ENCODE data around the gene MTCP1. TPM values are rescaled to one million over a fixed set of nuclear protein-coding genes. Genes with fewer than 3 reads are reported as not detected.

The MTCP1 gene
- total and polyA plus RNA-seq, 2 of the 8 experiments (the other 6 are each of a cell fraction or from before 2014, with no cell fraction given) = 1.2 to 12.3 TPM

DNA sequence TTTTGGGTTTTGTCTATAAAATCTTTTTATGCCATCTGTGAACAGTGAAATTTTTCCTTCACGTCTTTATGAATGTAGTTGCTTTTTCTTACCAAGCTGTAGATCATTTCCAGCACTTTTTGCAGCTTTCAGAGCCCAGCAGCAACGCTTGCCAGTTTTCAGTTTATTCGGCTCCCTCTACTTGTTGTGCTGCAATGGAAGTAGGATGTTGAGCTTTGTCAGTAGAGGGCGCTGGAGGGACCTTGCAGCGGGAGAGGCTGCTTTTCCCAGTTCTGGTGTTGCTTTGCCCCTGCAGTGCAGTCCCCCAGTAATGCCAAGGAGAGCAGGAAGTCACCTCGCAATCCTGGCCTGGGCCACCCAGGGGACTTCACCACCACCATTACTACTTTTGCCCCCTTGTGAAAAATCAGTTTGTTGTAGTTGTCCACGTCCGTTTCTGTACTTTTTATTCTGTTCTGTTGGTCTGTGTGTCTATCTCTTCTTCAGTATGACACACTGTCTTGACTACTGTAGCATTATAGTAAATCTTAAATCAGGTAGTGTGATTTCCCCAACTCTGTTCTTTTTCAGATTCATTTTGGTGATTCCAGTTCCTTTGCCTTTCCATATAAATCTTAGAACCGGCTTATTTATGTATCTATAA lies 21.8 kb downstream of the MTCP1 start:
- Histone ChIP-seq H3K27me3 (replicated peaks in 1 of 4; ENCODE audit: control insufficient read depth in 3 of 4, extremely low read depth in 1 of 4, insufficient read depth in 3 of 4, low read length in 3 of 4) (no peaks in the 10 kb centered on the region), H2AK5ac (ENCODE audit: low read depth, low read length) (no peak overlapping the region), H3K23me2 (ENCODE audit: low read depth, low read length) (no peaks in the 10 kb centered on the region), H2BK120ac (replicated peaks; ENCODE audit: low read depth, low read length) (no peak overlapping the region), H3K79me1 (ENCODE audit: low read depth, low read length) (no peaks in the 10 kb centered on the region), H3K4ac (replicated peaks; ENCODE audit: insufficient read length, low read depth, low read length) (no peak overlapping the region), H4K5ac (ENCODE audit: insufficient read length, low read depth, low read length) (no peak overlapping the region), H3K4me2 (ENCODE audit: insufficient read depth in 1 of 2, low read depth in 2 of 2, low read length in 2 of 2) (no peak overlapping the region), H3K14ac (ENCODE audit: insufficient read length) (no peak overlapping the region), H3K9me3 (ENCODE audit: insufficient read depth in 2 of 2, low read depth in 1 of 2, low read length in 1 of 2) (no peaks in the 10 kb centered on the region), H3K4me3 (ENCODE audit: extremely low read depth in 1 of 4, insufficient read depth in 2 of 4, low read depth in 3 of 4, low read length in 4 of 4) (no peak overlapping the region), H2AFZ (ENCODE audit: low read length) (no peak overlapping the region), H3K18ac (ENCODE audit: extremely low read depth, low read length) (no peak overlapping the region), H3K9ac (replicated peaks in 1 of 4; ENCODE audit: extremely low read depth in 1 of 4, low read depth in 3 of 4, low read length in 3 of 4) (no peak overlapping the region), H3K79me2 (ENCODE audit: control insufficient read depth in 1 of 2, insufficient read depth in 2 of 2, low read length in 2 of 2) (no peaks in the 10 kb centered on the region), H2BK12ac (ENCODE audit: low read depth, low read length) (no peak overlapping the region), H3K23ac (ENCODE audit: insufficient read length) (no peak overlapping the region), H4K8ac (ENCODE audit: extremely low read depth, insufficient read depth, low read length) (no peak overlapping the region), H4K91ac (replicated peaks; ENCODE audit: insufficient read length, low read length) (no peak overlapping the region), H4K20me1 (replicated peaks in 1 of 2; ENCODE audit: control insufficient read depth in 1 of 2, insufficient read depth in 2 of 2, low read length in 2 of 2) (no peaks in the 10 kb centered on the region), H2BK15ac (ENCODE audit: low read length) (no peak overlapping the region), H3K4me1 (replicated peaks in 1 of 4; ENCODE audit: control insufficient read depth in 3 of 4, insufficient read depth in 4 of 4, low read length in 3 of 4) (peaks cover 0 to 7% (median 2%) of the 10 kb centered on the region in 4 experiments; a peak in 2 of 7 replicates), H2BK20ac (ENCODE audit: low read length) (no peak overlapping the region), H3K56ac (replicated peaks; ENCODE audit: insufficient read length, low read depth, low read length) (no peak overlapping the region), H3K36me3 (ENCODE audit: control insufficient read depth in 2 of 4, insufficient read depth in 4 of 4, low read length in 3 of 4) (no peaks in the 10 kb centered on the region), H2BK5ac (ENCODE audit: low read depth, low read length) (no peak overlapping the region), H3K27ac (ENCODE audit: low read depth, low read length) (no peak overlapping the region)
- CTCF ChIA-PET (ENCODE audit: partially characterized antibody) = interaction anchor here (0.6 to 1.6 kb wide), 7 partner anchors 11 to 64 kb away, joined by 3 to 4 read pairs (median 3); no protein-coding TSS in a partner anchor
- POLR2A ChIA-PET (ENCODE audit: partially characterized antibody) = interaction anchor here (0.6 to 1.0 kb wide), 2 partner anchors 21 to 190 kb away, joined by 3 read pairs; no protein-coding TSS in a partner anchor
- 42% methylated on average over 9 of the region's 9 CpGs; no CpG with 5 or more reads in 1 of the 2 experiments for WGBS, 2 experiments (ENCODE audit: extremely low coverage in 1 of 2, insufficient coverage in 1 of 2, insufficient read length in 1 of 2, insufficient replicate concordance in 2 of 2, low coverage in 1 of 2, low lambda C conversion rate in 2 of 2, missing lambda C conversion rate in 1 of 2)
- DNase-seq (ENCODE audit: low read depth in 1 of 2, low spot score in 2 of 2) = peak in 1 of 2 experiments; percentile 68
- peak; percentile 57 for FAIRE-seq
- peak; percentile 21 to 47; a peak in 3 of 4 replicates for TF ChIP-seq RAD21 (IDR thresholded peaks at IDR 0.05 in 1 of 2, conservative IDR thresholded peaks at IDR 0.05 in 1 of 2; ENCODE audit: low read depth in 2 of 2, low read length in 2 of 2)
- TF ChIP-seq SP4 (IDR thresholded peaks at IDR 0.05; ENCODE audit: low read length) = no peak
- no peak for TF ChIP-seq KDM5A (IDR thresholded peaks at IDR 0.05; ENCODE audit: low read length)
- no peak for TF ChIP-seq POLR2AphosphoS5 (IDR thresholded peaks at IDR 0.05; ENCODE audit: low read depth, low read length)
- TF ChIP-seq YY1 (IDR thresholded peaks at IDR 0.05; ENCODE audit: low read depth, low read length) = 0 out of 2 replicates have a peak, but pooled peaks have one; percentile 6
- TF ChIP-seq JUND (IDR thresholded peaks at IDR 0.05; ENCODE audit: low read length) = no peak
- no peak for TF ChIP-seq RXRA (IDR thresholded peaks at IDR 0.05; ENCODE audit: insufficient read depth, low read depth, low read length)
- TF ChIP-seq, protein P1, sequence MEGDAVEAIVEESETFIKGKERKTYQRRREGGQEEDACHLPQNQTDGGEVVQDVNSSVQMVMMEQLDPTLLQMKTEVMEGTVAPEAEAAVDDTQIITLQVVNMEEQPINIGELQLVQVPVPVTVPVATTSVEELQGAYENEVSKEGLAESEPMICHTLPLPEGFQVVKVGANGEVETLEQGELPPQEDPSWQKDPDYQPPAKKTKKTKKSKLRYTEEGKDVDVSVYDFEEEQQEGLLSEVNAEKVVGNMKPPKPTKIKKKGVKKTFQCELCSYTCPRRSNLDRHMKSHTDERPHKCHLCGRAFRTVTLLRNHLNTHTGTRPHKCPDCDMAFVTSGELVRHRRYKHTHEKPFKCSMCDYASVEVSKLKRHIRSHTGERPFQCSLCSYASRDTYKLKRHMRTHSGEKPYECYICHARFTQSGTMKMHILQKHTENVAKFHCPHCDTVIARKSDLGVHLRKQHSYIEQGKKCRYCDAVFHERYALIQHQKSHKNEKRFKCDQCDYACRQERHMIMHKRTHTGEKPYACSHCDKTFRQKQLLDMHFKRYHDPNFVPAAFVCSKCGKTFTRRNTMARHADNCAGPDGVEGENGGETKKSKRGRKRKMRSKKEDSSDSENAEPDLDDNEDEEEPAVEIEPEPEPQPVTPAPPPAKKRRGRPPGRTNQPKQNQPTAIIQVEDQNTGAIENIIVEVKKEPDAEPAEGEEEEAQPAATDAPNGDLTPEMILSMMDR (IDR thresholded peaks at IDR 0.05; ENCODE audit: control extremely low read depth in 1 of 3, insufficient read depth in 1 of 3, low read depth in 1 of 3, low read length in 3 of 3) = peak; percentile 73 to 79 (median 76)
- no peak for TF ChIP-seq POU5F1 (IDR thresholded peaks at IDR 0.05; ENCODE audit: low read depth, low read length)
